NCI-H1436 (cell line): ENCODE measurements around the gene FBXW2.
A peak's percentile ranks its signal among the peaks of the same experiment; 100 is the strongest.
"Not testable (repeated sequence)": the region's sequence is repeated elsewhere in the genome, so short reads cannot be mapped to it uniquely, and the experiment has no call there.

ENCODE experiments used
- DNase-seq: peaks from one replicate; lab custom pipeline; 2025; lab: John Stamatoyannopoulos, UW

Gene FBXW2, protein sequence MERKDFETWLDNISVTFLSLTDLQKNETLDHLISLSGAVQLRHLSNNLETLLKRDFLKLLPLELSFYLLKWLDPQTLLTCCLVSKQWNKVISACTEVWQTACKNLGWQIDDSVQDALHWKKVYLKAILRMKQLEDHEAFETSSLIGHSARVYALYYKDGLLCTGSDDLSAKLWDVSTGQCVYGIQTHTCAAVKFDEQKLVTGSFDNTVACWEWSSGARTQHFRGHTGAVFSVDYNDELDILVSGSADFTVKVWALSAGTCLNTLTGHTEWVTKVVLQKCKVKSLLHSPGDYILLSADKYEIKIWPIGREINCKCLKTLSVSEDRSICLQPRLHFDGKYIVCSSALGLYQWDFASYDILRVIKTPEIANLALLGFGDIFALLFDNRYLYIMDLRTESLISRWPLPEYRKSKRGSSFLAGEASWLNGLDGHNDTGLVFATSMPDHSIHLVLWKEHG

DNA sequence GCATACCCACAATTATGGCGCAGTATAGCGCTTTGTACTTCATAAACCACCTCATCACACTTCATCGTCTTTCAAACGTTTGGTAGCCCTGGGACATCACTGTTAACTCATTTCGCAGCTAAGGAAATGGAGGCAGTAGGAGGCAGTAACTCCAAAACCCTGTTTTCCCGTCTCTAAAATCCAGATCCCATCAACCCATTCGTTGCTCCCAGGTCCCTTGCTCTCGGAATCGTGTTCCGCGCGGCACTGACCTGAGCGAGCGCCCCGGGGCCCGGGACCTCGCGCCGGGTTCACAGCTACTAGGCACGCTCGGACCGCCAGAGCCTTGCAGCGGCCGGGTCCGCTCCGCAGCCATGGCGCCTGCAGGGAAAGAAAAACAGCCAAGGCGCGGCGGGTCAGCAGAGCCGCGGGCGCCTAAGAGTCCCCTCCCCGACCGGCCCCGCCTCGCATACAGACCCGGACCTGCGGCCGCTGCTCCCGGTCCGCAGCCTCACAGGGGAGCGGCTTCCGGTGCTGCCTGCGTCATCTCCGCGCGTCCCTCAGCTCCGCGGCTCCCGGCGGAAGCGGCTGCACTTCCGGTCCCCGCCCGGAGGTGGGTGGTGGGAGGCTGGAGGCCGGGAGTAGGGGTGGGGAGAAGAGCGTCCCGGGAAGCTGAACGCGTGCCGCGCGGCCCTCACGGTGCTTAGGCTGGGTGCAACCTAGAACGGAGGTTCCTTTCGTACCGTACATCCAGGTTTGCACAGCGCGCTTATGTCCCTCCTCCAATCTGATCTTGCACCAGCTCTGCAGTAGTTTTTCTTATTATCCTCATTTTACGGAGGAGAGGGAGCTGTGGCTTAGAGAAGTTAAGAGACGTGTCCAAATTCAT, at the start of gene FBXW2:
Gene FBXW2 (minus strand): TSS at position 519 of the 868 bp plus-strand sequence. CDS start 5,158 bp downstream, outside the sequence.
- peak; percentile 88 for DNase-seq

- no peak for DNase-seq
Measured at GRCh38 chr9:120841930-120842684, 48.9 kb upstream of the FBXW2 start.

GRCh38 chr9:120839146-120839545, 45.9 kb upstream of the FBXW2 start:
- DNase-seq = no peak

DNA sequence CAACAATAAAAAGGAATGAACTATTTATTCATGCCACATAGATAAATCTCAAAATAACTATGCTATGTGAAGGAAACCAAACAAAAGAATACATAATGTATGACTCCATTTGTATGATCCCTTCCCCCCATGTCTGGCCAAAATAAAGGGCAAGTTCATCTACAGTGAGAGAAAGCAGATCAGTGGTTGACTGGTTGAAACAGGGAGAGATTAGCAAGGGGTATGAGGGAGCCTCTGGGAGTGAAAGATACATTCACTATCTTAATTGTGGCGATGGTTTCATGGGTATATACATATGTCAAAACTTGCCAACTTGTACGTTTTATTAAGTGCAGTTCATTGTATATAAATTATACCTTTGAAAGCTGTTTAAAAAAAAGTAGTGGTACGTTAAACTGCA, 44.7 kb upstream of the FBXW2 start:
- DNase-seq = no peak

DNA sequence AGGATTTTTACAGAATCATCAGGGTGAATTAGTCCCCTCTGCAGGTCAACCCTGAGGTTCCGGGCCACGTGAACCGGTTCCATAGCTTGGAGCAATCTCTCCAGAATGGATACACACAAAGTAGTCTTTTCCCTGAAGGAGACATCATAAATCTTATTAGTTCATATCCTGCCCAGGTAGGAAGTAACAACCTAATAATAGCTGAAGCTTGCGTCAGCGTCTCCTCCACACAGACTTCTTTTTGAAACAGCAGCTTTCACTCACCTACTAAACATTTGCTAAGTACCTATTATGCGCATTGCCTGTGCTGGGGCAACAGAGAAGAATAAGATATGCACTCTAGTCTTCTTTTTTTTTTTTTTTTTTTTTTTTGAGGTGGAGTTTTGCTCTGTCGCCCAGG, 40.1 kb upstream of the FBXW2 start:
- DNase-seq = no peak

DNA sequence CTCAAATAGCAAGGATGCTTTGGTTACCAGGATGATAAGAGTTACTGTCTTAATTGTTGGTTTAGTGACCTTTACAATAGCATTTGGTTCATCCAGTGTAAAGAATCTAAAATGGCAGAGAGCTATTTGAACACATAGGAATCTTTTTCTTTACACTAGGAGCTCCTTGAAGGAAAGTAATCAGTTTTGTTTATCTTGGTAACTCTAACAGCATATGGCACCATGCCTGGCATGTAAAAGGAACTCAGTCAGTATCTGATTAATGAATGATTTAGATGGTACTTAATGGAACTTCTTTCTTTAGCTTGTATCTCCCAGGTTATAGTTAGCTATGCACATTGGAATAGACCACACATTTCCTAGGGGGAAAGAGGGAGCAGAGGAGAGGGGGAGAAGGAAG, 39.6 kb upstream of the FBXW2 start:
- no peak for DNase-seq

DNA sequence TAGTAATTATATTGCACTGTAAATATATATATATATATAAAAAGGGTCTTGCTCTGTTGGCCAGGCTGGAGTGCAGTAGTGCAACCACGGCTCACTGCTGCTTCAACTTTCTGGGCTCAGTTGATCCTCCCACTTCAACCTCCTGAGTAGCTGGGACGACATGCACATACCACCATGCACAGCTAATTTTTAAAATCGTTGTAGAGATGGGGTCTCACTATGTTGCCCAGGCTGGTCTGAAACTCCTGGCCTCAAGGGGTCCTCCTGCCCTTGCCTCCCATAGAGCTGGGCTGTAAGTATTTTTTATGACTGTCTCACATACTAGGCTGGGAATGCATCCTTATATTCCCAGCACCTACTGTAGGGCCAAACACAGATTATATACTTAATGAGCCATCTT, 37.6 kb upstream of the FBXW2 start:
- DNase-seq = no peak

GRCh38 chr9:120830151-120830550, 36.9 kb upstream of the FBXW2 start:
- no peak for DNase-seq

DNA sequence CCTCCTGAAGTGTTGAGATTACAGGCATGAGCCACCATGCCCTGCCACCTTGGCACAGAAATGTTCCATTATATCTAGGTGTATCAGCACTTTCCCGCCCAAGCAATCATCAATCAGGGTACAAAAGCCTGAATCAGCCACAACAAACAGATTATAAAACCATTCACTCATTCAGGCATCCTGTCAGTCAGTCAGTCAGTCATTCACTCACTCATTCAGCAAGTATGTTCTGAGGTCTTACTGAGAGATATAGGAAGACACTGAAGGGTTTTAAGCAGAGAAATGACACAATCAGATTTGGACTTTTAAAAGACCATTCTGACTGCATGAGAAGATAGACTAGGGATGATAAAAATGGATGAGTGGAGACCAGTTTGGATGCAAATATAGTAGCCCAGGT, 36.4 kb upstream of the FBXW2 start:
- DNase-seq = no peak

GRCh38 chr9:120820095-120820494, 26.9 kb upstream of the FBXW2 start:
- DNase-seq = no peak

DNA sequence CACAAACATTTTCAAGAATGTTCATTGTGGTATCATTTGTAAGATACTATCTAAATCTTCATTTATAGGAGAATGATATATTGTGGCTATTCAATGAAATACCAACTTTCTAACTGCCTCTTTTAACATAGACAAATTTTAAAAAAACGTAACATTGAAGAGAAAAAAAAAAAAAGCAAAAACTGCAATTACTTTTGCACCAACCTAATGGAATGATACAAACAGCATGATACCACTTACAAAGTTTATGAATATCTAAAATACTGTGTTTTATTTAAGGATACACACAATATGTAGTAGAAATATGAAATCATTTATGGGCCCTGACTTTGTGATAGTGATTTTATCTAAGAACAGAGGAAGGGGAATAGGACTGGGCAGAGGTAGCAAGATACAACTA, 25.4 kb upstream of the FBXW2 start:
- DNase-seq = no peak

- DNase-seq = no peak
Measured at GRCh38 chr9:120815075-120815474, 21.9 kb upstream of the FBXW2 start.

DNA sequence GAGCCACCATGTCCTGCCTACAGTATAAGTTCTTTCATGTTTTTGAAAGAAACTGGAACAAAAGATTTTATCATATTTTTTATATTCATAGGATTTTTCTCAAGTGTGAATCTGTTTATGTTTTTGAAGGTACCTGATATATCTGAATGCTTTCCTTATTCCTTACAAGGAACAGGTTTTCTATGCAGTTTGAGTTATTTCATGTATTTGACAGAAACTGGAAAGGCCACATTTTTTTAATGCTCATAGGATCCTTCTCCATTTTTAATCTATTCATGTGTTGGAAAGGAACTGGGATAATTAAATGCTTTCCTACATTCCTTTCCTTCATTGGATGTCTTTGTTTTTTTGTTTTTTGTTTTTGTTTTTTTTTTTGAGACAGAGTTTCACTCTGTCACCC, 15.7 kb upstream of the FBXW2 start:
- DNase-seq = no peak

DNA sequence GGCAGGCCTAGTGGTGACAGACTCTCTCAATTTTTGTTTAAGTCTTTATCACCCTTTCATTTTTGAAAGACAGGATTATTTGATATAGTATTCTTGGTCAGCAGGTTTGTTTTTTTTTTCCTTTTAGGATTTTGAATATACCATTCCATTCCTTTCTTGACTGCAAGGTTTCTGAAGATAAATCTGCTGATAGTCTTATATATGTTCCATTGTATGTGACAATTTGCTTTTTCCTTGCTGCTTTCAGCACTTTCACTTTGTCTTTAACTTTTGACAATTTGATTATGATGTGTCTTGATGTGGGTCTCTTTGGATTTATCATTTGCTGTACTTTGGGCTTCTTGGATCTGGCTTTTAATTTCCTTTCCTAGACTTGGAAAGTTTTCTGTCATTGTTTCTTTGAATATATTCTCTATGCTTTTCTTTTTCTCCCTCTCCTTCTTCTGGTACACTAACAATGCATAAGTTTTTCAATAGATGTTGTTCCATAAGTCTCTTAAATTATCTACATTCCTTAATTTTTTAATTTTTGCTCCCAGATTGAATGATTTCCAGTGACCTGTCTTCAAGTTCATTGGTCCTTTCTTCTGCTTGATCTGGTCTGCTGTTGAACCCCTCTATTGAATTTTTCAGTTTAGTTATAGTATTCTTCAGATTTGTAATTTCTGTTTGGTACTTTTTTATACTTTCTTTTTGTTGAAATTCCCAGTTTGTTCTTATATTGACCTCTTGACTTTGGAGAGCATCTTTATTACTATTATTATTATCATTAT, 14.6 kb upstream of the FBXW2 start:
- DNase-seq = no peak

DNA sequence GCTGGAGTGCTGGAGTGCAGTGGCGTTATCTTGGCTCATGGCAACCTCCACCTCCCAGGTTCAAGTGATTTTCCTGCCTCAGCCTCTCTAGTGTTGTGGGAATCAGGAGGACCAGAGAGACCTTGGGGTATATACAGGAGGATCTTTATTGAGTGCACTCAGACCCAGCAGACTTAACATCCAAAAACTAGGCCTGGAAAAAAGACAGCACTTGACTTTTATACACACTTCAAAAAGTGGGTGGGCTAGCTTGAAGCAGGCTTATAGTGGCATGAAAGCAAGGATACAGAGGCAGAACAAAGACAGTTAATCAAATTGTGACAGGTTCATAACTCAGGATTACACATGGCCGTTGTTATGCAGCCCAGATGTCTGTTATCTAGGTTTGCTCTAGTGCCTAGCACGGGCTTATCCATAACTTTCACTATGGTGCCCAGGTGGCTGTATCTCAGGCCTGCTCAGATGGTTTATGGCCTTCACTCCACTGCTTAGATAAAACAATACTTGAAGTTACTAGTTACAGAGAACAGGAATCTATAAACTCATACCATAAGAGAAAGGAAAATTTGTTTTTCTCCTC, 11.7 kb upstream of the FBXW2 start:
- not testable (repeated sequence) for DNase-seq

- no peak for DNase-seq
Measured at GRCh38 chr9:120801441-120801840, 8.2 kb upstream of the FBXW2 start.

GRCh38 chr9:120791161-120791560, 2.1 kb downstream of the FBXW2 start:
- DNase-seq = no peak

- DNase-seq = no peak
Measured at GRCh38 chr9:120787933-120788332, 5.3 kb downstream of the FBXW2 start.

DNA sequence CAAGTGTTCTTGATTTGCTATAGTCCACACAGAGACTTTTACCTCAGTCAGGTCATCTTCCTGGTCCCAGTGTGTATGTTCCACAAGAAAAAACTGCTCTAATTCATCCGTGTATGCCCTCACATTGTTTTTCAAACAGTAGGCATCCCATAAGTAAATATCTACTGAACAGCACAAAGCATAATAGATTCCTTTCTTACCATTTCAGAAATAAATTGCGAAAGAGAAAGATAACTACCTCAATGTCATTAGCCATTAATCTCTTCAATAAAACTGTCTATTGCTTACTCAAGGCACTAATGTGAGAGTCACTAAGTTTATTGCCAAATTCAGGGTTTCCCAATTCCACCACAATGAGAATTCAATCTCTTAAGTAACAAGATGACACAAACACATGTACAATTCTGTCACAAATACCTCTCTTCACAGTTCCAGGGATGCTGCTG, 9.6 kb downstream of the FBXW2 start:
- no peak for DNase-seq

DNA sequence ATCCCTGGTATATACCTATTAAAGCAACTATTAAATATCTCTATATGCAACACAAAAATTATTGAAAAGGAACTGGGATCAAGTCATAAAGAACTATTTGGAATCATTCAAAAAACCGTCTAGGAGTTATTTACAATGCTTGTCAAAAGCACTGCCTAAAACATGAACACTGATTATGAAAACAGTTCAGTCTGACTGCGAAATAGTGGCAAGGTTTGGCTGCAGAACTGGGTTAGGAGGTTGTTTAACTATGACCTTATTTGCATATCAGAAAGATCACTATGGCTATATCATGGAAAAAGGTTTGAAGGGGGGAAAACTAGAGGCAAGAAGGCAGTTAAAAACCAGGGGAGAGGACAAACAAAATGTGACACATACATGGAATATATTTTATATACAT, 12.0 kb downstream of the FBXW2 start:
- no peak for DNase-seq

DNA sequence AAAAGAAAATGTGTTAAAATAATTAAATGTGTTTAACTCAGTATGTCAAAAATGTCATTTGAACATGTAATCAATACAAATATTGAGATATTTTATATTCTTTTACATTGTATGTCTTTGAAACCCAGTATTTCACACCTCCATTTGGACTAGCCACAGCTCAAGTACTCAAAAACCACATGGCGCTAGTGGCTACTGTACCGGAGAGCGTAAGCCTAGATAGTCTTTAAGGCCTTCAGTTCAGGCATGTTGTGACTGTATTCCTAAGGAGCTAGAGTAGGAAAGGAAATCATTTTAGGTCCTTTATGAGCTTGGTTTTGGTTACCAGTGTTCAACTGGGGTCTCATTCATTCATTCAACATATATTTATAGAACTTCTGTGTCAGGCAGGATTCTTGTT, 12.8 kb downstream of the FBXW2 start:
- DNase-seq = no peak
